GM19239 (cell line): ENCODE data around the gene FOXB2.
"Not testable (repeated sequence)": the region's sequence is repeated elsewhere in the genome, so short reads cannot be mapped to it uniquely, and the experiment has no call there.

Experiments
- DNase-seq: peaks from one replicate; pipeline ENCODE4 v3.0.0; 2011; ENCODE audit warnings: low spot score; ENCODE audit not compliant: insufficient read length
- FAIRE-seq: peaks from 2 replicates; lab custom pipeline; 2011; peaks lifted over from hg19 to GRCh38; lab: Jason Lieb, UNC

Gene FOXB2

GRCh38 chr9:77019236-77019925 lies at the start of gene FOXB2:
Gene FOXB2 (plus strand): TSS chr9:77019655. CDS start chr9:77019655, 0 bp downstream.
- DNase-seq (no peak), FAIRE-seq (no peak)

GRCh38 chr9:76969716-76970115 lies 49.7 kb upstream of the FOXB2 start:
- DNase-seq (no peak), FAIRE-seq (no peak)

- FAIRE-seq, DNase-seq: not testable (repeated sequence)
Measured at GRCh38 chr9:76978831-76979230, 40.6 kb upstream of the FOXB2 start.

- DNase-seq (no peak), FAIRE-seq (no peak)
Measured at GRCh38 chr9:76980566-76980965, 38.9 kb upstream of the FOXB2 start.

- DNase-seq (no peak), FAIRE-seq (no peak)
Measured at GRCh38 chr9:76984486-76984885, 35.0 kb upstream of the FOXB2 start.

GRCh38 chr9:76985581-76985980 lies 33.9 kb upstream of the FOXB2 start:
- no peak for FAIRE-seq
- no peak for DNase-seq

- no peak for DNase-seq
- FAIRE-seq: no peak
Measured at GRCh38 chr9:76987594-76988200, 31.8 kb upstream of the FOXB2 start.

- no peak for DNase-seq
- no peak for FAIRE-seq
Measured at GRCh38 chr9:76988941-76989340, 30.5 kb upstream of the FOXB2 start.

- DNase-seq (no peak), FAIRE-seq (no peak)
Measured at GRCh38 chr9:76989501-76989900, 30.0 kb upstream of the FOXB2 start.

GRCh38 chr9:76996700-76997099 lies 22.8 kb upstream of the FOXB2 start:
- FAIRE-seq (no peak), DNase-seq (no peak)

GRCh38 chr9:76999261-76999660 lies 20.2 kb upstream of the FOXB2 start:
- DNase-seq: no peak
- no peak for FAIRE-seq

- FAIRE-seq (no peak), DNase-seq (no peak)
Measured at GRCh38 chr9:77000330-77000729, 19.1 kb upstream of the FOXB2 start.

GRCh38 chr9:77003366-77003765 lies 16.1 kb upstream of the FOXB2 start:
- DNase-seq (no peak), FAIRE-seq (no peak)

- no peak for FAIRE-seq
Measured at GRCh38 chr9:77005216-77005615, 14.2 kb upstream of the FOXB2 start.

GRCh38 chr9:77010527-77010926 lies 8.9 kb upstream of the FOXB2 start:
- DNase-seq (no peak), FAIRE-seq (no peak)

More at GRCh38 chr9:77005216-77005615, 14.2 kb upstream of the FOXB2 start:
- no peak for DNase-seq

- DNase-seq (no peak), FAIRE-seq (no peak)
Measured at GRCh38 chr9:77011973-77012821, 7.3 kb upstream of the FOXB2 start.

GRCh38 chr9:77013206-77013931 lies 6.1 kb upstream of the FOXB2 start:
- DNase-seq: no peak
- FAIRE-seq: no peak

GRCh38 chr9:77013932-77014596 lies 5.4 kb upstream of the FOXB2 start:
- FAIRE-seq (no peak), DNase-seq (no peak)

- no peak for DNase-seq
- FAIRE-seq: no peak
Measured at GRCh38 chr9:77014597-77015263, 4.7 kb upstream of the FOXB2 start.
